Measurements from ENCODE around the gene COPS9.

GRCh38 chr2:240098349-240098748 is 37.8 kb downstream of the COPS9 start:
- TF ChIP-seq CTCF (conservative IDR thresholded peaks at IDR 0.05): no peak
- no peak for TF ChIP-seq ZFX (IDR thresholded peaks at IDR 0.05)

Data from C4-2B (cell line).